ENCODE results near the gene FAM9C. TPM values are rescaled to one million over a fixed set of nuclear protein-coding genes. Genes with fewer than 3 reads are reported as not detected.

FAM9C gene
- total RNA-seq, 4 donors from 2014 or later: not detected

DNA sequence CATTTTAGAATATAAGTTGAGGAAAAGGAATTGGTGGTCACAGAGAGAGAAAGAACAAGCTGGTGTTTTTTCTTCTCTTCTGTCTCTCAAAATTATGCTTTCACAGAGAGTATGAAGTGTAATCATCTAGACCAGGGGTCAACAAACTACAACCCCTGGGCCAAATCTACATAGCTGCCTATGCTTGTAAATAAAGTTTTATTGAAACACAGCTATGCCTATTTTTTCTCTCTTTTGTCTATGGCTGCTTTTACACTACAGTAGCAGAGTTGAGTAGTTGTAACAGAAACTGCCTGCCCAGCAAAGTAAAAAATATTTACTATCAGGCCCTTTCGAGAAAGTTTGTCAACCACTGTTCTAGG is 6.7 kb upstream of the FAM9C start:
- in situ Hi-C loops (cut with MboI; ENCODE audit: low sequenced_read_pairs in 4 of 4): loop anchor here in 1 of 4 donors (25.0 kb wide), 1 partner anchor 436 kb away; no protein-coding TSS in a partner anchor
- intact Hi-C loops (cut with DNase I; ENCODE audit: low total_unique reads): no loop called here
- no peaks in the 10 kb centered on the region for H3K27me3 ChIP-seq
- no peaks in the 10 kb centered on the region for H3K4me1 ChIP-seq
- ATAC-seq: no peak
- H3K27ac ChIP-seq: peak overlapping the region in 1 of 4 donors; percentile 31
- no peak overlapping the region for H3K4me3 ChIP-seq
- TF ChIP-seq POLR2A (IDR thresholded peaks at IDR 0.05): no peak
- TF ChIP-seq, protein P1, sequence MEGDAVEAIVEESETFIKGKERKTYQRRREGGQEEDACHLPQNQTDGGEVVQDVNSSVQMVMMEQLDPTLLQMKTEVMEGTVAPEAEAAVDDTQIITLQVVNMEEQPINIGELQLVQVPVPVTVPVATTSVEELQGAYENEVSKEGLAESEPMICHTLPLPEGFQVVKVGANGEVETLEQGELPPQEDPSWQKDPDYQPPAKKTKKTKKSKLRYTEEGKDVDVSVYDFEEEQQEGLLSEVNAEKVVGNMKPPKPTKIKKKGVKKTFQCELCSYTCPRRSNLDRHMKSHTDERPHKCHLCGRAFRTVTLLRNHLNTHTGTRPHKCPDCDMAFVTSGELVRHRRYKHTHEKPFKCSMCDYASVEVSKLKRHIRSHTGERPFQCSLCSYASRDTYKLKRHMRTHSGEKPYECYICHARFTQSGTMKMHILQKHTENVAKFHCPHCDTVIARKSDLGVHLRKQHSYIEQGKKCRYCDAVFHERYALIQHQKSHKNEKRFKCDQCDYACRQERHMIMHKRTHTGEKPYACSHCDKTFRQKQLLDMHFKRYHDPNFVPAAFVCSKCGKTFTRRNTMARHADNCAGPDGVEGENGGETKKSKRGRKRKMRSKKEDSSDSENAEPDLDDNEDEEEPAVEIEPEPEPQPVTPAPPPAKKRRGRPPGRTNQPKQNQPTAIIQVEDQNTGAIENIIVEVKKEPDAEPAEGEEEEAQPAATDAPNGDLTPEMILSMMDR (IDR thresholded peaks at IDR 0.05 in 4 of 5, conservative IDR thresholded peaks at IDR 0.05 in 1 of 5): no peak
- no peak for DNase-seq
- no peaks in the 10 kb centered on the region for H3K9me3 ChIP-seq
- no peaks in the 10 kb centered on the region for H3K36me3 ChIP-seq

DNA sequence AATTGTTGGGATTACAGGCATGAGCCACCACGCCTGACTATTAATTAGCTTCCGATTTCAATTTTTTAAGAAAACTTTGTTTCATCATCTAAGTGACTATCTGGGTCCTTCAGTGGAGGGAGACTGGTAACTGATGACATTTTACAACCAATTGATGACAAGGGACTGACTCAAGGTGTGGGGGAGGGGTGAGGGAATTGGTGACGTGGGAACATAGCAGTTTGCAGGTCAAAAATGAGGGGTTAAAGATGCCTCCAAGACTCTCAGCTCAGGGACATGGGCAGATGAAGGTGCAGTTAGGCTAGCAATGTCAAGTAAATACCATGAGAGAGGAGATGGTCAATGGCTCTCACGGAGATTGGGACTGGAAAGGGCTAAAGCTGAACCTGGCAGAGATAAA is 5.7 kb upstream of the FAM9C start:
- intact Hi-C loops (cut with DNase I; ENCODE audit: low total_unique reads): no loop called here
- Histone ChIP-seq H3K4me3 (no peak overlapping the region), H3K4me1 (no peaks in the 10 kb centered on the region), H3K27me3 (no peaks in the 10 kb centered on the region), H3K27ac (no peak overlapping the region), H3K9me3 (no peaks in the 10 kb centered on the region), H3K36me3 (no peaks in the 10 kb centered on the region)
- DNase-seq (no peak), ATAC-seq (no peak)
- no peak for TF ChIP-seq POLR2A (IDR thresholded peaks at IDR 0.05)
- TF ChIP-seq, protein P1 (IDR thresholded peaks at IDR 0.05 in 4 of 5, conservative IDR thresholded peaks at IDR 0.05 in 1 of 5): no peak
- in situ Hi-C loops (cut with MboI; ENCODE audit: low sequenced_read_pairs in 4 of 4): loop anchor here in 1 of 4 donors (25.0 kb wide), 1 partner anchor 437 kb away; no protein-coding TSS in a partner anchor

DNA sequence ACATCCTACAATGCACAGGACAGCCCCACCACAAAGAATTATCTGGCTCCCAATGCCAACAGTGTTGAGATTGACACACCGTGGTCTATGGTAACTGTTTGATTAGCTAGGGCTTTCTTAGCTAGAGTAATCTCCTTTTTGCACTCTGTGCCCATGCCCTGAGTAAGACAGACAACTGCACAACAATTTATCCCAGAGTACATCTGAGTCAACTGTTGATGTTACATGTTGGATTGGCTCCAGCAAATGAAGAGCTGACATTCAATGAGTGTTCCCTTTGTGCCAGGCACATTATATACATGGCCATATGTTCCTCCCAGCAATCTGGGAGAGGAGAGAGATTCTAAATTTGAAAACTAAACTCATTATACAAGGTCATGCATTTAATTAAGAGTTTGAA is 3.9 kb upstream of the FAM9C start:
- no peak for DNase-seq
- H3K27ac ChIP-seq: no peak overlapping the region
- no peaks in the 10 kb centered on the region for H3K4me1 ChIP-seq
- no peaks in the 10 kb centered on the region for H3K9me3 ChIP-seq
- no peaks in the 10 kb centered on the region for H3K27me3 ChIP-seq
- ATAC-seq: no peak
- no peak overlapping the region for H3K4me3 ChIP-seq
- TF ChIP-seq, protein P1 (IDR thresholded peaks at IDR 0.05 in 4 of 5, conservative IDR thresholded peaks at IDR 0.05 in 1 of 5): no peak
- no peak for TF ChIP-seq POLR2A (IDR thresholded peaks at IDR 0.05)
- in situ Hi-C loops (cut with MboI; ENCODE audit: low sequenced_read_pairs in 4 of 4) (no loop called here), intact Hi-C loops (cut with DNase I; ENCODE audit: low total_unique reads) (no loop called here)
- no peaks in the 10 kb centered on the region for H3K36me3 ChIP-seq

DNA sequence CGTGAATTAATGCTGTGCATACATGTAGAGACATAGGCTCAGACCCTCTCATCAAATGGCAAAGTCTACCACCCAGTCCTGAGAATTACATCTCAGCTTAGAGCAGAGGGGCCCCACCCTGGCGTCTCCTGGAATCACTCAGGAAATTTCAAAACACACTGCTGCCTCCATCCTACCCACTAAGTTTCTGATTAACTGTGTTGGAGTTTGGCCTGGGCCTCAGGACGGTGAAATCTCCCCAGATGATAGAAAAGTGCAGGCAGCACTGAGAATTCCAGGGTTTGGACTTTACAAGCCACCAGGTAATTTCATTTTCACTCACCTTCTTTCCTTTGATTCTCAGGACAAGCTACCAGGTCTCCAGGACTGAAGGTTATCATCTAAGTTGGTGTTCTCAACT is 3.3 kb upstream of the FAM9C start:
- ATAC-seq: no peak
- in situ Hi-C loops (cut with MboI; ENCODE audit: low sequenced_read_pairs in 4 of 4): no loop called here
- no peak overlapping the region for H3K27ac ChIP-seq
- H3K9me3 ChIP-seq: no peaks in the 10 kb centered on the region
- H3K4me1 ChIP-seq: no peaks in the 10 kb centered on the region
- TF ChIP-seq POLR2A (IDR thresholded peaks at IDR 0.05): no peak
- H3K36me3 ChIP-seq: no peaks in the 10 kb centered on the region
- no peak for DNase-seq
- no peak overlapping the region for H3K4me3 ChIP-seq
- intact Hi-C loops (cut with DNase I; ENCODE audit: low total_unique reads): no loop called here
- no peaks in the 10 kb centered on the region for H3K27me3 ChIP-seq

DNA sequence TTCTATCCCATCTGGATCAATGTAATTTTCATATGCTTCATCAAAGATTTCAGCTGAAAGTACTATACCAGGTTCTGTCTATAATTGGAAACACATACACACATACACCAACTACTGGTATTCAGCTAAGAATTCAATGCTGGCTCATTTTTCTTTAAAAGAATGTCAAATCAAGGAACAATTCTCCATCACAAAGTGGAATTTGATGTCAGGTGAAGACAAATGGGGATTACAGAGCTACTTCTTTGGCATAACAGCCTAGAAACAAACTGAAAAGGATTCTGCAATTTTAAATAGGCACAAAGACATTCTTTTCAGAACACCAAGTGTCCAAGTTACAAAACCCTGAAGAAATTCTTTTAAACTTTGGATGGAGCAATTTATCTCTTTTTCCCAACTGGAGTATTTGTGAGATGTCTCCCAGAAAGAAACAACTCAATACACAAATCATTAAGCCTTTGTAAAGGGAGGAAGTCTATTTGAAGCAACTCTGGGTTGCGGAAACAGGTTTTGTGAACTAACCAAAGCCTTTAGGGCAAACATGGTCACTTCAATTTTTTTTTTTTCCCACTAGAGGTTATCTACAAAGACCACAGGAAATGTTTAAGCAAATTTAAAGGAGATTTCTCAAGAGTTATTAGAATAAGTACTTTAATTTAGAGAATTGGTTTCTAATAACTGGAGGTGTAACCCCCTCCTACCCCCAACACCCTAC is 1.9 kb upstream of the FAM9C start:
- H3K27ac ChIP-seq: no peak overlapping the region
- intact Hi-C loops (cut with DNase I; ENCODE audit: low total_unique reads): no loop called here
- in situ Hi-C loops (cut with MboI; ENCODE audit: low sequenced_read_pairs in 4 of 4): no loop called here
- no peak for DNase-seq
- H3K27me3 ChIP-seq: no peaks in the 10 kb centered on the region
- H3K9me3 ChIP-seq: no peaks in the 10 kb centered on the region
- H3K4me3 ChIP-seq: no peak overlapping the region
- TF ChIP-seq POLR2A (IDR thresholded peaks at IDR 0.05): no peak
- TF ChIP-seq, protein P1 (IDR thresholded peaks at IDR 0.05 in 4 of 5, conservative IDR thresholded peaks at IDR 0.05 in 1 of 5): no peak
- no peaks in the 10 kb centered on the region for H3K36me3 ChIP-seq
- ATAC-seq: no peak
- no peaks in the 10 kb centered on the region for H3K4me1 ChIP-seq
